ENCODE measurements around the gene TECPR2. TPM values are rescaled to one million over a fixed set of nuclear protein-coding genes. Genes with fewer than 3 reads are reported as not detected.
"Not testable (repeated sequence)": the region's sequence is repeated elsewhere in the genome, so short reads cannot be mapped to it uniquely, and the experiment has no call there.

The TECPR2 gene
- total and polyA plus RNA-seq, 2 experiments from 2014 or later, result 9.2 to 37.4 TPM

GRCh38 chr14:102517392-102518062 is 154.8 kb downstream of the TECPR2 start:
- Histone ChIP-seq H3K27me3 (no peaks in the 10 kb centered on the region), H3K36me3 (no peaks in the 10 kb centered on the region), H3K9me3 (ENCODE audit: low read depth) (no peaks in the 10 kb centered on the region), H3K4me1 (ENCODE audit: low read depth) (no peaks in the 10 kb centered on the region), H3K4me3 (peak overlapping the region; percentile 86), H3K27ac (no peak overlapping the region)
- TF ChIP-seq CTCF (IDR thresholded peaks at IDR 0.05; ENCODE audit: low read depth, low read length), result peak; percentile 13
- no peak for DNase-seq (ENCODE audit: low read depth in 1 of 2, low spot score in 1 of 2)

GRCh38 chr14:102518063-102518648 is 155.4 kb downstream of the TECPR2 start:
- Histone ChIP-seq H3K4me3 (no peak overlapping the region), H3K36me3 (no peaks in the 10 kb centered on the region), H3K9me3 (ENCODE audit: low read depth) (no peaks in the 10 kb centered on the region), H3K4me1 (ENCODE audit: low read depth) (no peaks in the 10 kb centered on the region), H3K27ac (no peak overlapping the region), H3K27me3 (no peaks in the 10 kb centered on the region)
- no peak for TF ChIP-seq CTCF (IDR thresholded peaks at IDR 0.05; ENCODE audit: low read depth, low read length)
- no peak for DNase-seq (ENCODE audit: low read depth in 1 of 2, low spot score in 1 of 2)

GRCh38 chr14:102519709-102520108 is 157.0 kb downstream of the TECPR2 start:
- not testable (repeated sequence) for H3K27me3 ChIP-seq; H3K4me1 ChIP-seq (ENCODE audit: low read depth); H3K36me3 ChIP-seq; H3K27ac ChIP-seq; H3K9me3 ChIP-seq (ENCODE audit: low read depth); H3K4me3 ChIP-seq; DNase-seq (ENCODE audit: low read depth in 1 of 2, low spot score in 1 of 2)

- Histone ChIP-seq H3K36me3 (no peaks in the 10 kb centered on the region), H3K9me3 (ENCODE audit: low read depth) (no peaks in the 10 kb centered on the region), H3K27me3 (no peaks in the 10 kb centered on the region), H3K4me1 (ENCODE audit: low read depth) (no peaks in the 10 kb centered on the region), H3K27ac (no peak overlapping the region), H3K4me3 (no peak overlapping the region)
- DNase-seq (ENCODE audit: low read depth in 1 of 2, low spot score in 1 of 2), result no peak
- no peak for TF ChIP-seq CTCF (IDR thresholded peaks at IDR 0.05; ENCODE audit: low read depth, low read length)
These were observed 160.4 kb downstream of the TECPR2 start for GRCh38 chr14:102523200-102523568.

GRCh38 chr14:102523569-102524450 is 161.1 kb downstream of the TECPR2 start:
- no peaks in the 10 kb centered on the region for H3K4me1 ChIP-seq (ENCODE audit: low read depth)
- H3K27me3 ChIP-seq, result no peaks in the 10 kb centered on the region
- no peak overlapping the region for H3K27ac ChIP-seq
- TF ChIP-seq CTCF (IDR thresholded peaks at IDR 0.05; ENCODE audit: low read depth, low read length), result no peak
- no peaks in the 10 kb centered on the region for H3K36me3 ChIP-seq
- no peaks in the 10 kb centered on the region for H3K9me3 ChIP-seq (ENCODE audit: low read depth)
- DNase-seq (ENCODE audit: low read depth in 1 of 2, low spot score in 1 of 2), result no peak
- no peak overlapping the region for H3K4me3 ChIP-seq

Measured in cardiac muscle cell (in vitro differentiated cells and primary cell).